Ureter (tissue), 1 donor: Measurements from ENCODE around the gene CCDC60. TPM values are rescaled to one million over a fixed set of nuclear protein-coding genes. Genes with fewer than 3 reads are reported as not detected.
"Not testable (repeated sequence)": the region's sequence is repeated elsewhere in the genome, so short reads cannot be mapped to it uniquely, and the experiment has no call there.

Experiments
- DNase-seq: peaks from one replicate; pipeline ENCODE4 v3.0.0-alpha.2; 2020; ENCODE audit warnings: low spot score
- total RNA-seq: library from RNA; stranded (reverse); gene quantifications from one replicate; pipeline ENCODE4 v1.2.4, GENCODE V29; 2023
- donor health status: DM: yes; HTN: yes; CAD: no.

Gene CCDC60
- total RNA-seq, 1 donor from 2014 or later = 4.8 TPM

- DNase-seq = no peak
These were observed 4.2 kb downstream of the CCDC60 start for GRCh38 chr12:119338593-119339363.

GRCh38 chr12:119340578-119340977 is 6.0 kb downstream of the CCDC60 start:
- no peak for DNase-seq

GRCh38 chr12:119341020-119341419 is 6.5 kb downstream of the CCDC60 start:
- DNase-seq = no peak

- peak; percentile 8 for DNase-seq
These were observed 7.5 kb downstream of the CCDC60 start for GRCh38 chr12:119341988-119342387.

GRCh38 chr12:119343130-119343529 is 8.6 kb downstream of the CCDC60 start:
- DNase-seq = no peak

GRCh38 chr12:119354172-119354571 is 19.6 kb downstream of the CCDC60 start:
- no peak for DNase-seq

GRCh38 chr12:119360366-119360765 is 25.8 kb downstream of the CCDC60 start:
- not testable (repeated sequence) for DNase-seq

- DNase-seq = no peak
These were observed 28.5 kb downstream of the CCDC60 start for GRCh38 chr12:119363037-119363436.

- no peak for DNase-seq
These were observed 29.0 kb downstream of the CCDC60 start for GRCh38 chr12:119363490-119363889.

GRCh38 chr12:119365451-119365850 is 30.9 kb downstream of the CCDC60 start:
- DNase-seq = no peak

GRCh38 chr12:119366007-119366406 is 31.5 kb downstream of the CCDC60 start:
- no peak for DNase-seq

GRCh38 chr12:119369161-119369560 is 34.6 kb downstream of the CCDC60 start:
- DNase-seq = no peak

- peak; percentile 66 for DNase-seq
These were observed 35.5 kb downstream of the CCDC60 start for GRCh38 chr12:119369907-119370546.

- no peak for DNase-seq
These were observed 38.0 kb downstream of the CCDC60 start for GRCh38 chr12:119372540-119372939.

GRCh38 chr12:119373001-119373400 is 38.5 kb downstream of the CCDC60 start:
- DNase-seq = no peak

- DNase-seq = no peak
These were observed 39.1 kb downstream of the CCDC60 start for GRCh38 chr12:119373666-119374065.

GRCh38 chr12:119374635-119375034 is 40.1 kb downstream of the CCDC60 start:
- no peak for DNase-seq

- DNase-seq = no peak
These were observed 40.8 kb downstream of the CCDC60 start for GRCh38 chr12:119375075-119375882.

GRCh38 chr12:119375883-119376190 is 41.3 kb downstream of the CCDC60 start:
- no peak for DNase-seq

GRCh38 chr12:119378903-119379302 is 44.4 kb downstream of the CCDC60 start:
- DNase-seq = no peak

GRCh38 chr12:119381471-119382235 is 47.1 kb downstream of the CCDC60 start:
- no peak for DNase-seq

GRCh38 chr12:119383206-119383605 is 48.7 kb downstream of the CCDC60 start:
- no peak for DNase-seq
